ENCODE data around the gene CRTC3. TPM values are rescaled to one million over a fixed set of nuclear protein-coding genes. Genes with fewer than 3 reads are reported as not detected.

Gene CRTC3
- polyA plus RNA-seq, 1 donor: 30.5 TPM

GRCh38 chr15:90561344-90562244 is 31.9 kb downstream of the CRTC3 start:
- no peak for DNase-seq

DNA sequence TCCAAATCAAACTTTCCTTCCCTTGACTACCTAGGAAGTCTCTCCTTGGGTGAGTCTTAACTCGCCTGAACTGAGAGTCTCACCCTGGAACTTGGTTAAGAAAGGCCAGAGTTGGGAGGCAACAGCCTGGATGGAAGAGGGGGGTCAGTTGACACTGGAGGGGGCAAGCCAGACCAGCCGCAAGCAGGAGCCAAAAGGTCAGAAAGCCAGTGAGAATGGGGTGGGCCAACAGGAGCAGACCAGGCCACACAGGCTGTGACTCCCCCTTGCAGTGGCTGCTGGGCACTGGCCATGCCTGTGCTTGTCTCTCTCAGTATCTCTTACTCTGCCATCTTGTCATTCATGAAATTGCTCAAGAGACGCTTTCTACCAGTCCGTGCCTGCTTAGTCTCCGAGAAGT is 32.9 kb downstream of the CRTC3 start:
- DNase-seq: no peak

DNA sequence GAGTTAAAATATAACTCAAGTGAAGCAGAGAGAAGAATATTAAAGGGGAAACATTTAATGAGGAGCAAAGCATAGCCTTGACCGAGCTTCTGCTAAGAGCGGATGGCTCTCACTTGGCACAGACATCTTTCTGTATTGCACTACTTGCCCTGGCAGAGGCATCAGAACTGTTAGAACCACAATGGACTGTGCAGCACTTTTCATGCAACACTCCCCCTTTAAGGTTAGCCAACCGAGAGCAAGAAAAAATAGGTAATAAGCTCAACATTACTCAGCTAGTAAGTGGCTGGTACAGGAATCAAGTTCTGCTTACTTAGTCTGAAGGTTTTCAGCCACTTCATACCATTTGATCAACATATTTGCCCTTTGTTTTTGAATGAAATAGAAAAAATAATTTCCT is 33.7 kb downstream of the CRTC3 start:
- DNase-seq: no peak

DNA sequence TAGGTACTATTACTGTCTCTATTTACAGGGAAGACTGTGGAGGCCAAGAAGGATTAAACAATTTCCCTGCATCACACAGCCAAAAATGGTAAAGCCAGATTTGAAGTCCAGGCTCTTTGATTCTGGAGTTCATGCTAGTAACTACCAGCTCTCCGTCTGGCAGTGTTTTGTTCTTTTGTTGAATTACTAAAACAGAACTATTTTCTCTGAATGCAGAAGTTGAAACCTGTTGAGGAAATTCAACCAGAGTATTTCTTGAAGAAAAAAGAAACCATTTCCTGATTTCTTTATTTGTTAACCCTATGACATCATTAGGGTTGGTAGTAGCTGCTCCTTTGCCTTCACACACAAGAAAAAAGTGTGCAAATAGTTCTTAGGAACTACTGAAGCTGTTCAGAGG is 34.3 kb downstream of the CRTC3 start:
- DNase-seq: no peak

DNA sequence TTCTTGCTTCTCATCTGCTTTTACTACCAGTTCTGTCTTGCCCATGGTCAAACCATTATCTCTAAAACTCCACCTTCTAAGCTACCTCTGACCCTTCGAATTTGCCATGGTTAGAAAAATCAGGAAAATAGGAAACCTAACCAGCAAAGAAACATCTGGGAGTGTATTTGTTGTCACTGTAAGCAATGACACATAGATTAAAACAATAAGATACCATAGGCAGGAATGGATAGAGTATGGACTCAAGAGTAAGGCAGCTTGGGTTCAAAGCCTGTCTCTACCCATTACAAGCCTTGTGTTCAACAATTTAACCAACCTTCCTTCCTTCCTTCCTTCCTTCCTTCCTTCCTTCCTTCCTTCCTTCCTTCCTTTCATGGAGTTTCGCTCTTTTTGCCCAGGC is 34.9 kb downstream of the CRTC3 start:
- no peak for DNase-seq

DNA sequence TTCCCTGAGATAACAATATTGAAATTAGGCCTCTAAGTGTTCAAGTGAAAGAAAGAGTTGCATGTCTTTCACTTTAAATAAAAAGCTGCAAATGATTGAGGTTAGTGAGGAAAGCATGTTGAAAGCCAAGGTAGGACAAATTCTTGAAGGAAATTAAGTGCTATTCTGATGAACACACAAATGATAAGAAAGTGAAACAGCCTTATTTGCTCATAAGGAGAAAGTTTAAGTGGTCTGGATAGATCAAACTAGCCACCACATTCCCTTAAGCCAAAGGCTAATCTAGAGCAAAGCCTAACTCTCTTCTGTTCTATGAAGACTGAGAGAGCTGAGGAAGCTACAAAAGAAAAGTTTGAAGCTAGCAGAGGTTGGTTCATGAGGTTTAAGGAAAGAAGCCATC is 36.1 kb downstream of the CRTC3 start:
- DNase-seq: no peak

- no peak for DNase-seq
Observed at GRCh38 chr15:90570643-90571042, 40.9 kb downstream of the CRTC3 start.

DNA sequence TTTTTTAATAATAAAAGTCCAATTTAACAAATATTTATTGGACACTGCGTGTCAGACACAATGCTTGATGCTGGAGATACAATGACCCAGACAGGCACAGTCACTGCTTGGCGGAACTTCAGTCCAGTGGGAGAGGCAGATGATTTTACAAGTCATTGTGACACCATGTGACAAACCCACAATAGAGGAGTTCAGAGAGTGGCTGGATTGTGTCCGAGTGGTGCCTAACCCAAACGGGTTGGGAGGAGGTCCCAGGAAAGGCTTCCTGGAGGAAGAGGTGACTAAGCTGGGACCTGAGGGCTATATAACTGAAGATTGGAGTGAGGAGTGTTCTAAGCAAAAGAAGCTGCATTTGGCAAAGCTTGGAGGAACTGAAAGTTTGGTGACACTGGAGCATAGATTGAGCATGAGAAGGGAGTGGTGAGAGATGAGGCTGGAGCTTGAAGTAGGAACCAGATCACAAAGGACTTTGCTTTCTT is 41.4 kb downstream of the CRTC3 start:
- DNase-seq: no peak

GRCh38 chr15:90572893-90573292 is 43.2 kb downstream of the CRTC3 start:
- DNase-seq: no peak

GRCh38 chr15:90576711-90577389 is 47.1 kb downstream of the CRTC3 start:
- DNase-seq: no peak

DNA sequence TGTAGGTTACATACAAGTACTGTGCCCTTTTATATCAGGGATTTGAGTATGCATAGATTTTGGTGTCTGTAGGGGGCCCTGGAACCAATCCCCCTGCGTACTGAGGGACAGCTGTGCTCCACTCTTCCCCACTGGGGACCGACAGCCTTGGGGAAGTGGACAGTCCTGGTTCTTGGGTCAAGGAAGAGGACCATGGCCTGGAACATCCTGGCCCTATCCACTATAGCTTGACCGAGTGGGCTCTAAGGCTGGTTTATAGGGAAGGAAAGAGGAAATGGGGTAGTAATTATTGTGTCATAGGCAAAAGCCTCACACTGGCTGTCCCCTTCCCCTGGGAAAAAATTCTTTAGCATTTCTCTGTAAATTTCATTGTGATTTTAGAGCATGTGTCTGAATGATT is 49.5 kb downstream of the CRTC3 start:
- no peak for DNase-seq

GRCh38 chr15:90580099-90580498 is 50.4 kb downstream of the CRTC3 start:
- no peak for DNase-seq

- DNase-seq: no peak
Observed at GRCh38 chr15:90580541-90580940, 50.8 kb downstream of the CRTC3 start.

- DNase-seq: no peak
Observed at GRCh38 chr15:90580946-90581345, 51.2 kb downstream of the CRTC3 start.

DNA sequence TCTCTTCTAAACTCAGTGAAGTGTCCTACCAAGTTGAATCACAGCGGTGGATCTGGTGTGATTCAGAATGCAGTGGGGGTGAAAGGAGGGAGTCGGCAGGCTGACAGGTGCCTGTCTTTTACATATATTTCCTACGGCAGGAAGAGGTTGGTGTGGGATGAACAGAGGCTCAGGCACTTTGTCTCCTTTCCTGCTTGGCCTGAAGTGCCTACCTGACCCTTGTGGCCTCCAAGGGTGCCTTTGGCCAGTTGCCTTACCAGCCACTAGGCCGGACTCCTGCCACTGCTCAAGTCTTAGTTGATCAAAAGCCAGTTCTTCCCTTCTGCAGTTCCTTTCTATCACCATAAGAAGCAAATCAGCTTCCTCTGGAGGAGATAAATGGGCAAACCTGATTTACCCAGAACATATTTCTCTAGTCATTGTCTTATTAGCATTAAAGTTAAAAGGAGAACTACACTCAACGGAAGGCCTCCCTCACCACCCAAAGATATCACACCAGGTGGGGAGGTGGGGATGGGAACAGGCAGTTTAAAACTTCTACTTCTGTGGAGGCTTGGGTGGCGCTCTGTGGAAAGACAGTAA is 52.1 kb downstream of the CRTC3 start:
- no peak for DNase-seq

DNA sequence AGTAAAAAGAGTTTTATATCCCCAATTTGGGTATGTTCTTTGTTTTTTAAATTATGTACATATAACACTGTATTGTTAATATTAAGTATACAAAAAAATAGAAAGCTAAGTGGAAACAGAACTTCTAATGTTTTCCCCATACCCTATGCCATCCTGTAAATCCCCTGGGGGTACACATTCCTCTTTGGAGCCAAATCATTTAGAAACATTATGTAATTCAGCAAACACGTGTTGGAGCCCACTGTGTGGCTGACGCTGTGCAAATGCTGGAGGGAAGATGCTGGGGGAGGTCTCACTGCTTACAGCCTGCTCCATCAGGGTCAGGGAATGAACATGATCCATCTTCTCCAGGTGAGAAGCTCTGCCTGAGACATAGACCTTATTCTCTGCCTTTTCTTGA is 52.8 kb downstream of the CRTC3 start:
- no peak for DNase-seq

DNA sequence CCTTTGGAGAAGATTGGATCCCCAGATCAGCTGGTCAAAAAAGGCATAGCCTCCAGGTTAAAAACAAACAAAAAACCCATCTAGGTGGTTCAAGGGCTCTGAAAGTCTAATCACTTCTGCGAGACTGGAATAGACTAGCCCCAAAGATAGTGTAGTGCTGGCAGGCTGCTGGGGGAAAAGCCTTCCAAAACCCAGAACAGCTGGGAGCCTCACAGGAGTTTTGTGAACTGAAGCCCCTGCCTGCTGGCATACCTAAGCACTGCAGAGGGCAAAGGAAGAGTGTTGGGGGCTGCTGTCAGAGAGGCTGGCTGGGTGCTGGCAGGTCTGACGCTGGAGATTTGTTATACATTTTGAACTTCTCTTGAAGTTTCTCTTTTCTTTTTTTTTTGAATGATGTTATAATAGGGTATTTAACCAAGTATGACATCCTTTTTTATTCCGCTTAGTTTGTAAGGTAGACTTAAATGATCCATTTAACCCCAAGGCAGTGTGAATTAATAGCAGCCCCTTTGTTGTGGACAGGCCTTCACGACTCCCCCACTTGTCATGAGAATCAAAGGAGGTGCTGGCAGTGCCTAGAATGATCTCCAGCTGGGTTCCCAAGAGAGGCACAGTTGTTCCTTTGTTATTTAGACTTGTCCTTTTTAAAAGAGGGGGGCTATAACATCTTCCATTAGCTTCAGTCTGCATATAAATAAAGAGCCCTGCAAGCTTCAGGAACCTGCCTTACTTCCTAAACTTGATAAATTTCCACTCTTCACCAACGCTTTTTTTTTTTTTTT is 53.9 kb downstream of the CRTC3 start:
- DNase-seq: no peak

DNA sequence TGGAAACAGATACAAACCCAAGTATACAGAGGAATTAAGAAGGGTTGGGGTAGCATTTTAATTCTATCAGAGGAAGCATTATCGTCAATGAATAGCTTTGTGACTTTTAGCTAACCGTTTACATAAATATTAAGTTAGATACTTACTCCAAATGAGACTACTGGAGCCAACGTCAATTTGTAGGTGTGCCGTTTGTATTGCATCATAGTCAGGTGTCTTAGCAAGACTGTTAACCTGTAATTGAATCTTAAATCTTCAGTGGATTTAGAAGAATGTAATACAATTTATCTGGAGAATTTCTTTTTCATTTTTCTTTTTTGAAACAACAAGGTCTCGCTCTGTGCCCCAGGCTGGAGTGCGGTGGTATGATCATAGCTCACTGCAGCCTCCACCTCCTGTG is 55.1 kb downstream of the CRTC3 start:
- DNase-seq: no peak

DNA sequence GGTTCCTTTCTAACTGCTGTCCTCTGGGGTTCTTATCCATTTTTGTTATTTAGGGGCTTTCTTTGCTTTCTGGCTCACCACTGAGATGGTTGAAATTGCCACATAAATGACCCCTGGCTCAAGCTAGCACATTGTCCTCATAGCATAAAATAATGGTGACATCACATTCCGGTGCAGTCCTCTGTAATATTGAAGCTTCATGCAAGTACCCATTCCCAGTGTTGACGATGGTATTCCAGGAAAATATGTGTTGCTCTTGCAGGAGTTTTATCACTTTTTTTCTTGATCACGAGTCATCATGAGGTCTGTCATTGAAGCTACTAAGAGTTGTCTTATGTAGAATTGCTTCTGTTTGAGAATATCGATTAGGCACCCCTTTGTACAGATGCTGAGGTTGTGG is 56.1 kb downstream of the CRTC3 start:
- DNase-seq: no peak

- no peak for DNase-seq
Observed at GRCh38 chr15:90586948-90587347, 57.2 kb downstream of the CRTC3 start.

DNA sequence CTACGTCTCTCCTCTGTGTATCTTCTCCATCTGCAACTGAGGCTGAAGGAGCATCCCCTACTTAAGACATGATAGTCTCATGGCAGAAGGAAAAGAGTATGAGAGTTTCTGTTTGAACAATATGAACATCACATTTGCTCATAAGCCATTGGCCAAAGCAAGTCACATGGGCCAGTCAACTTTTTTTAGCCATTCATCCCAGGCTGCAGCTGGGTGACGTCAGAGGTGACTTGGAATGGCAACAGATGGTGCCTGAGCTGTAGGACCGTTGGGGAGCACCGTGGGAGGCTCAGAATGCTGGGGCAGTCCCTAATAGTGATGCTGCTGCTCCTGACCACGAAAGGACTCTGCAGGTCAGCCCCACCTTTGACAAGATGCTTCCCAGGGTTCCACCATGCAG is 58.7 kb downstream of the CRTC3 start:
- DNase-seq: no peak

DNA sequence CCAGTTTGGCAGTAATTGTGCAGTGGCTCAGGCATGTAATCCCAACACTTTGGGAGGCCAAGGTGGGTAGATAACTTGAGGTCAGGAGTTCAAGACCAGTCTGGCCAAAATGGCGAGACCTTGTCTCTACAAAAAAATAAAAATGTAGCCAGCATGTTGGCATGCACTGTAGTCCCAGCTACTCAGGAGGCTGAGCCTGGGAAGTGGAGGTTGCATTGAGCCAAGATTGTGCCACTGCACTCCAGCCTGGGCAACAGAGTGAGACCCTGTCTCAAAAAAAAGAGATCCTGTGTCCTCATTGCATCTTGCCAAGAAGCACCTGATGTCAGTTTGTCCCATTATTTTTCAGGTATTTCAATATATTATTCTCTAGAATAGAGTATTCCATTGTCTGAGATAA is 61.8 kb downstream of the CRTC3 start:
- no peak for DNase-seq
